Esophagus squamous epithelium (tissue), 5 donors: ENCODE data around the gene MOGAT1. TPM values are rescaled to one million over a fixed set of nuclear protein-coding genes. Genes with fewer than 3 reads are reported as not detected.
"Not testable (repeated sequence)": the region's sequence is repeated elsewhere in the genome, so short reads cannot be mapped to it uniquely, and the experiment has no call there.

ENCODE experiments used
- DNase-seq: peaks from one replicate; lab custom pipeline; 2025; lab: John Stamatoyannopoulos, UW
- H3K27ac ChIP-seq, 4 donors: fragments of 200-600 bp; sonication (generic); one replicate each; pipeline ENCODE4 v1.5.1; 2016 to 2019; ENCODE audit warnings: mild to moderate bottlenecking in 1 of 4
- H3K27me3 ChIP-seq, 4 donors: fragments of 200-600 bp; sonication (generic); 1 replicate in 3 of 4; 2 replicates in 1 of 4; pipeline versions ENCODE4 v1.5.1 to v1.6.0; 2017 to 2021; ENCODE audit warnings: antibody characterized with exemption in 1 of 4
- H3K36me3 ChIP-seq, 3 donors: fragments of 200-600 bp; sonication (generic); one replicate each; pipeline ENCODE4 v1.5.1; 2016 to 2019
- H3K4me1 ChIP-seq, 3 donors: fragments of 200-600 bp; sonication (generic); one replicate each; pipeline ENCODE4 v1.5.1; 2017 to 2019
- H3K4me3 ChIP-seq, 4 donors: fragments of 200-600 bp; sonication (generic); 1 replicate in 3 of 4; 2 replicates in 1 of 4; pipeline ENCODE4 v1.5.1; 2016 to 2019; ENCODE audit warnings: mild to moderate bottlenecking in 2 of 4, moderate library complexity in 1 of 4
- H3K9me3 ChIP-seq, 3 donors: fragments of 200-600 bp; sonication (generic); one replicate each; pipeline ENCODE4 v1.5.1; 2016 to 2019
- CTCF ChIP-seq, 6 experiments: fragments of 450-650 bp in 4 of 6; fragments of 200-600 bp in 2 of 6; sonication (generic) in 2 of 6; IDR thresholded peaks; one replicate each; pipeline ENCODE4 v1.5.1; 2016 to 2019; ENCODE audit warnings: antibody characterized with exemption in 6 of 6, mild to moderate bottlenecking in 4 of 6, moderate library complexity in 4 of 6
- POLR2A ChIP-seq, 4 donors: fragments of 450-650 bp; IDR thresholded peaks; one replicate each; pipeline ENCODE4 v1.6.1; 2017; ENCODE audit warnings: antibody characterized with exemption in 4 of 4, mild to moderate bottlenecking in 4 of 4, moderate library complexity in 3 of 4
- WGBS, 2 donors: methylation state at CpG; one replicate each; pipeline ENCODE4 v1.1.5; 2018; 5-methylcytosine and 5-hydroxymethylcytosine counted together
- intact Hi-C: fragments of 100-400 bp; cut with DNase I; formaldehyde crosslinking; loops from one replicate; pipeline ENCODE4 v1.15.0; 2022
- total RNA-seq, 4 donors: library from RNA; depleted of rRNA; stranded (reverse); fragments of >200 nt; gene quantifications; one replicate each; pipeline ENCODE4 v1.1.0, GENCODE V29; 2016
- donor health status: DM: yes; HTN: yes; CAD: no.

Gene MOGAT1
- total RNA-seq, 4 donors from 2014 or later: not detected

GRCh38 chr2:222690564-222691200, 19.2 kb downstream of the MOGAT1 start:
- WGBS, 2 donors: 26 to 33% methylated on average over 10 of the region's 10 CpGs
- intact Hi-C loops: no loop called here
- no peak overlapping the region for H3K4me3 ChIP-seq

GRCh38 chr2:222693413-222693812, 22.0 kb downstream of the MOGAT1 start:
- intact Hi-C loops, DNase-seq, H3K4me3 ChIP-seq, H3K27ac ChIP-seq, H3K36me3 ChIP-seq, H3K9me3 ChIP-seq, H3K4me1 ChIP-seq, H3K27me3 ChIP-seq: not testable (repeated sequence)
- 52 to 69% methylated on average over 4 to 5 of the region's 5 CpGs for WGBS, 2 donors

More at GRCh38 chr2:222690564-222691200, 19.2 kb downstream of the MOGAT1 start:
- no peaks in the 10 kb centered on the region for H3K4me1 ChIP-seq
- DNase-seq: no peak
- TF ChIP-seq POLR2A (IDR thresholded peaks at IDR 0.05) (no peak), CTCF (IDR thresholded peaks at IDR 0.05) (peak; percentile 78 to 94 (median 89))
- H3K9me3 ChIP-seq: no peaks in the 10 kb centered on the region
- no peaks in the 10 kb centered on the region for H3K36me3 ChIP-seq
- no peak overlapping the region for H3K27ac ChIP-seq
- H3K27me3 ChIP-seq: no peaks in the 10 kb centered on the region

GRCh38 chr2:222693837-222694236, 22.4 kb downstream of the MOGAT1 start:
- DNase-seq: no peak
- Histone ChIP-seq H3K4me3 (no peak overlapping the region), H3K36me3 (no peaks in the 10 kb centered on the region), H3K27me3 (no peaks in the 10 kb centered on the region), H3K9me3 (no peaks in the 10 kb centered on the region), H3K27ac (no peak overlapping the region), H3K4me1 (no peaks in the 10 kb centered on the region)
- TF ChIP-seq CTCF (IDR thresholded peaks at IDR 0.05): peak in 2 of 6 experiments; percentile 17 to 47
- no peak for TF ChIP-seq POLR2A (IDR thresholded peaks at IDR 0.05)
- 72 to 86% methylated on average over 1 of the region's 1 CpG for WGBS, 2 donors
- intact Hi-C loops: no loop called here

- Histone ChIP-seq H3K9me3 (no peaks in the 10 kb centered on the region), H3K4me3 (no peak overlapping the region), H3K27ac (no peak overlapping the region), H3K4me1 (no peaks in the 10 kb centered on the region), H3K27me3 (no peaks in the 10 kb centered on the region), H3K36me3 (no peaks in the 10 kb centered on the region)
- DNase-seq: no peak
- TF ChIP-seq POLR2A (IDR thresholded peaks at IDR 0.05) (no peak), CTCF (IDR thresholded peaks at IDR 0.05) (no peak)
- 73 to 85% methylated on average over 3 to 4 of the region's 4 CpGs for WGBS, 2 donors
- intact Hi-C loops: no loop called here
These were observed 26.8 kb downstream of the MOGAT1 start for GRCh38 chr2:222698276-222698675.

GRCh38 chr2:222701233-222701632, 29.8 kb downstream of the MOGAT1 start:
- no peaks in the 10 kb centered on the region for H3K9me3 ChIP-seq
- no peak for TF ChIP-seq CTCF (IDR thresholded peaks at IDR 0.05)
- no peak for TF ChIP-seq POLR2A (IDR thresholded peaks at IDR 0.05)
- H3K4me3 ChIP-seq: no peak overlapping the region
- no peak for DNase-seq
- no peaks in the 10 kb centered on the region for H3K27me3 ChIP-seq
- no peak overlapping the region for H3K27ac ChIP-seq
- no peaks in the 10 kb centered on the region for H3K4me1 ChIP-seq
- intact Hi-C loops: no loop called here
- no peaks in the 10 kb centered on the region for H3K36me3 ChIP-seq
- WGBS, 2 donors: 35 to 47% methylated on average over 1 of the region's 1 CpG
